ENCODE results near the gene ROBO1.

DNA sequence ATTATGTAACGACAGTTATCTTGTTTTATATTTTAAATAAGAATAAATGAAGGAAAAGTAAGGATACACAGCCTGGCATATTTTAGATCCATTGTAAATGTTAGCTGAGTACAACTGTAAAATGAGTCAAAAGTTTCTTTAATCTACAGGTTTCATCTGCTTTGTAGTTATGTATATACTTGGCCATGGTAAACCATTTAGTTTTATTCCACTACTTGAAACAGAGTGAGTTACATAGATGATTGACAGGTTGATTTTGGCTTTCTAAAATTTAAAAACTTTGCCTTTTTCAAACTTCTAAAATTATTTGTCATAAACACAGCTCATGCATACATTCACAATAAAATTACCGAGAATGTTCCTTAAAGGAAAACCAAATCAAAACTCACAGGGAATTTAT lies 371.2 kb downstream of the ROBO1 start:
- TF ChIP-seq EZH2 (IDR thresholded peaks at IDR 0.05): no peak
- TF ChIP-seq POLR2AphosphoS5 (IDR thresholded peaks at IDR 0.05; ENCODE audit: borderline replicate concordance, low read depth, low read length): no peak
- no peak for TF ChIP-seq FOXP2 (optimal IDR thresholded peaks at IDR 0.05; ENCODE audit: control extremely low read depth, extremely low read length, insufficient read depth)

All from SK-N-MC (cell line).